Neural progenitor cell (in vitro differentiated cells): ENCODE results near the gene PPP4R1. TPM values are rescaled to one million over a fixed set of nuclear protein-coding genes. Genes with fewer than 3 reads are reported as not detected.

Experiments used
- DNase-seq: peaks from one replicate; pipeline ENCODE4 v3.0.0-alpha.2; 2016; ENCODE audit warnings: low spot score
- H2AFZ ChIP-seq: fragments of 200-600 bp; sonication (generic); replicated peaks from 2 replicates; pipeline ENCODE4 v1.6.1; 2016; ENCODE audit warnings: antibody characterized with exemption
- H3F3A ChIP-seq: fragments of 200-600 bp; sonication (generic); 2 replicates; pipeline ENCODE4 v1.6.1; 2016; ENCODE audit warnings: antibody characterized with exemption, low read depth
- H3K27ac ChIP-seq: fragments of 200-600 bp; sonication (generic); 2 replicates; pipeline ENCODE4 v1.5.1; 2016; ENCODE audit warnings: mild to moderate bottlenecking
- H3K27me3 ChIP-seq: fragments of 200-600 bp; sonication (generic); 2 replicates; pipeline ENCODE4 v1.6.1; 2016; ENCODE audit warnings: mild to moderate bottlenecking, moderate library complexity
- H3K36me3 ChIP-seq: fragments of 200-600 bp; sonication (generic); 2 replicates; pipeline ENCODE4 v1.5.1; 2016
- H3K4me1 ChIP-seq: fragments of 200-600 bp; sonication (generic); 2 replicates; pipeline ENCODE4 v1.6.1; 2016; ENCODE audit warnings: mixed run types
- H3K4me2 ChIP-seq: fragments of 200-600 bp; sonication (generic); 2 replicates; pipeline ENCODE4 v1.6.1; 2016
- H3K4me3 ChIP-seq: fragments of 200-600 bp; sonication (generic); 2 replicates; pipeline ENCODE4 v1.5.1; 2016
- H3K79me2 ChIP-seq: fragments of 200-600 bp; sonication (generic); 2 replicates; pipeline ENCODE4 v1.6.1; 2016; ENCODE audit warnings: low read depth
- H3K9ac ChIP-seq: fragments of 200-600 bp; sonication (generic); 2 replicates; pipeline ENCODE4 v1.6.1; 2016
- H3K9me3 ChIP-seq: fragments of 200-600 bp; sonication (generic); 2 replicates; pipeline ENCODE4 v1.5.1; 2016; ENCODE audit warnings: low read depth
- H4K20me1 ChIP-seq: fragments of 200-600 bp; sonication (generic); 2 replicates; pipeline ENCODE4 v1.6.1; 2016; ENCODE audit warnings: low read depth
- H3K27ac Mint-ChIP-seq: 3 replicates; pipeline ENCODE4 v1.8.0; 2021; ENCODE audit warnings: mixed read lengths
- H3K27me3 Mint-ChIP-seq: 2 replicates; pipeline ENCODE4 v1.8.0; 2022; ENCODE audit warnings: low read depth, mild to moderate bottlenecking, inconsistent platforms, moderate library complexity, mixed read lengths; ENCODE audit not compliant: insufficient read depth
- H3K36me3 Mint-ChIP-seq: 3 replicates; pipeline ENCODE4 v1.8.0; 2021; ENCODE audit warnings: mixed read lengths
- H3K4me1 Mint-ChIP-seq: 3 replicates; pipeline ENCODE4 v1.8.0; 2021; ENCODE audit warnings: mixed read lengths
- H3K4me3 Mint-ChIP-seq: 3 replicates; pipeline ENCODE4 v1.8.0; 2021; ENCODE audit warnings: mild to moderate bottlenecking, moderate library complexity, mixed read lengths
- H3K9me3 Mint-ChIP-seq: 3 replicates; pipeline ENCODE4 v1.8.0; 2020; ENCODE audit warnings: mixed read lengths
- CTCF ChIP-seq: fragments of 200-600 bp; sonication (generic); IDR thresholded peaks from 2 replicates; pipeline ENCODE4 v1.5.1; 2017; ENCODE audit warnings: antibody characterized with exemption, mild to moderate bottlenecking
- EZH2 ChIP-seq: fragments of 200-600 bp; sonication (generic); IDR thresholded peaks from 2 replicates; pipeline ENCODE4 v1.6.1; 2017; ENCODE audit warnings: antibody characterized with exemption, mild to moderate bottlenecking, moderate library complexity
- EZH2phosphoT487 ChIP-seq: fragments of 200-600 bp; sonication (generic); IDR thresholded peaks from 2 replicates; pipeline ENCODE4 v1.6.1; 2017; ENCODE audit warnings: antibody characterized with exemption
- total RNA-seq: library from RNA; depleted of rRNA; stranded (reverse); fragments of >200 nt; gene quantifications from 2 replicates; pipeline ENCODE4 v1.2.3, GENCODE V29; 2015; ENCODE audit warnings: low replicate concordance

The PPP4R1 gene
- total RNA-seq, 1 donor from 2014 or later = 102 TPM

- no peak overlapping the region for H2AFZ ChIP-seq
These were observed 39.0 kb upstream of the PPP4R1 start for GRCh38 chr18:9653390-9653789.

GRCh38 chr18:9649164-9649540, 34.8 kb upstream of the PPP4R1 start:
- Histone ChIP-seq H3K9ac (no peak overlapping the region), H3K27ac (no peak overlapping the region), H3F3A (no peaks in the 10 kb centered on the region), H3K4me1 (no peaks in the 10 kb centered on the region), H2AFZ (no peak overlapping the region), H3K27me3 (no peaks in the 10 kb centered on the region), H3K4me2 (no peak overlapping the region), H4K20me1 (no peaks in the 10 kb centered on the region), H3K4me3 (no peak overlapping the region), H3K36me3 (no peaks in the 10 kb centered on the region), H3K9me3 (no peaks in the 10 kb centered on the region), H3K79me2 (no peaks in the 10 kb centered on the region)
- H3K9me3 Mint-ChIP-seq = peaks cover 7% of the 10 kb centered on the region
- H3K4me3 Mint-ChIP-seq = no peak overlapping the region
- no peak overlapping the region for H3K27ac Mint-ChIP-seq
- TF ChIP-seq CTCF (no peak), EZH2 (no peak), EZH2phosphoT487 (no peak)
- peaks cover 3% of the 10 kb centered on the region for H3K36me3 Mint-ChIP-seq
- peaks cover 7% of the 10 kb centered on the region for H3K4me1 Mint-ChIP-seq
- H3K27me3 Mint-ChIP-seq = peaks cover 4% of the 10 kb centered on the region
- DNase-seq = no peak

More at GRCh38 chr18:9653390-9653789, 39.0 kb upstream of the PPP4R1 start:
- H3K4me1 ChIP-seq = no peaks in the 10 kb centered on the region
- Mint-ChIP-seq H3K4me3 (no peak overlapping the region), H3K9me3 (peaks cover 7% of the 10 kb centered on the region), H3K36me3 (peaks cover 3% of the 10 kb centered on the region), H3K4me1 (peaks cover 23% of the 10 kb centered on the region), H3K27me3 (peaks cover 2% of the 10 kb centered on the region), H3K27ac (no peak overlapping the region)
- H3K9me3 ChIP-seq = no peaks in the 10 kb centered on the region
- no peak overlapping the region for H3K4me3 ChIP-seq
- DNase-seq = no peak
- H4K20me1 ChIP-seq = no peaks in the 10 kb centered on the region
- no peaks in the 10 kb centered on the region for H3F3A ChIP-seq
- H3K4me2 ChIP-seq = no peak overlapping the region
- H3K27ac ChIP-seq = no peak overlapping the region
- no peaks in the 10 kb centered on the region for H3K79me2 ChIP-seq
- TF ChIP-seq CTCF (no peak), EZH2phosphoT487 (no peak), EZH2 (no peak)
- H3K36me3 ChIP-seq = no peaks in the 10 kb centered on the region
- no peak overlapping the region for H3K9ac ChIP-seq
- H3K27me3 ChIP-seq = no peaks in the 10 kb centered on the region

DNA sequence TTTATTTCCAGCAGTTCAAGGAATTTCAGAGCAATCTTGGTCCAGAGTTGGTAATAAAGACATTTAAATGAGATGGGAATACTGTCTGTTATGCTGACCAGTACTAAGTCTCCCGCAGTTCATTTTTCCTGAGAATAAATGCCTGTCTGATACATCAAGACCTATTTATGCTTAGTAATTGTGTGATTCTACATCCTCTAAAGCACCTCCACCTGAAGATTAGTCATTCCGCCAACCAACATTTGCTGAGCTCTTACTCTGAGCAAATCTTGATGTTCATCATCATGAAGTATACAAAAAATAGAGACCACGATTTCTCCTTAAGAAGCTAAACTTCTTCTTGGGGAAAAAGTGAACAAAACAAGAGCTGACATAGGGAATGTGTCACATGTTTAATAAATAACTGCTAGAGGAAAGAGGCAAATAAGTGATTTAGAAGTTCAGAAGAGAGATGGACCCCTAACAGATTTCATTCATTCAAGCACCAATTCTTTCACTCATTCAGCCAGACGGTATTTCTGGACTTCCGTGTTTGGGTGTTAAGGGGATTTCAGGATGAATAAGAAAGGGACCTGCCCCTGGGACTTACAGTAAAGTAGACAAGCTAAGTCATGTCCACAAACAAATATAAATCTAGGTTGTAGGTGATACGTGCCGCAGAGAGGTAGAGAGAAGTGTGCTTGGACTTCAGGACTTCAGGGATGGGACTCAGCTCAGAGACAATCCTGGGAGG, 34.2 kb upstream of the PPP4R1 start:
- no peak overlapping the region for H3K27ac ChIP-seq
- H3K4me2 ChIP-seq = no peak overlapping the region
- Mint-ChIP-seq H3K27ac (no peak overlapping the region), H3K4me1 (peaks cover 12% of the 10 kb centered on the region), H3K9me3 (peaks cover 7% of the 10 kb centered on the region), H3K36me3 (peaks cover 3% of the 10 kb centered on the region), H3K4me3 (no peak overlapping the region), H3K27me3 (peaks cover 4% of the 10 kb centered on the region)
- H3K4me1 ChIP-seq = no peaks in the 10 kb centered on the region
- no peaks in the 10 kb centered on the region for H3K36me3 ChIP-seq
- DNase-seq = no peak
- H3K4me3 ChIP-seq = no peak overlapping the region
- H3K79me2 ChIP-seq = no peaks in the 10 kb centered on the region
- no peaks in the 10 kb centered on the region for H3K9me3 ChIP-seq
- no peaks in the 10 kb centered on the region for H4K20me1 ChIP-seq
- no peak overlapping the region for H3K9ac ChIP-seq
- H2AFZ ChIP-seq = no peak overlapping the region
- TF ChIP-seq CTCF (no peak), EZH2 (no peak), EZH2phosphoT487 (no peak)
- no peaks in the 10 kb centered on the region for H3K27me3 ChIP-seq
- no peaks in the 10 kb centered on the region for H3F3A ChIP-seq
